Endothelial cell of umbilical vein (primary cell): ENCODE data around the gene BMPR1A. TPM values are rescaled to one million over a fixed set of nuclear protein-coding genes. Genes with fewer than 3 reads are reported as not detected.

Source experiments
- BruUV-seq: library from RNA; stranded (reverse); fragments of 400-500 nt; replicated peaks from 2 replicates; lab custom pipeline; 2021; lab: Mats Ljungman, UMichigan
- CTCF ChIA-PET: fragments of 300-600, 350-600 bp; sonication (Branson Sonifier 250); formaldehyde crosslinking; loops from one replicate; lab custom pipeline; 2021; ENCODE audit warnings: antibody characterized with exemption, inconsistent platforms; lab: Charles Lee
- POLR2A ChIA-PET: fragments of 300-600, 350-600 bp; sonication (Branson Sonifier 250); formaldehyde crosslinking; loops from one replicate; lab custom pipeline; 2021; ENCODE audit warnings: antibody characterized with exemption, inconsistent platforms; lab: Charles Lee
- DNase-seq: peaks from one replicate; pipeline ENCODE4 v3.0.0-alpha.2; 2011; ENCODE audit warnings: low read depth, low spot score
- FAIRE-seq: peaks from 2 replicates; lab custom pipeline; 2011; peaks lifted over from hg19 to GRCh38; lab: Jason Lieb, UNC
- H2AFZ ChIP-seq: 2 replicates; pipeline ENCODE4 v1.6.0; 2012; ENCODE audit warnings: low read depth, low read length, control low read depth, inconsistent platforms
- H3K27ac ChIP-seq: 2 replicates; pipeline ENCODE4 v1.5.1; 2011; ENCODE audit warnings: low read depth, mild to moderate bottlenecking, control low read depth, low read length, moderate library complexity; ENCODE audit not compliant: insufficient read depth
- H3K27me3 ChIP-seq, 2 experiments: 2 replicates each; pipeline versions ENCODE4 v1.6.0 to v1.6.1; 2011; ENCODE audit warnings: low read length in 2 of 2, mixed read lengths in 1 of 2; ENCODE audit not compliant: control insufficient read depth in 2 of 2, insufficient read depth in 2 of 2
- H3K36me3 ChIP-seq, 2 experiments: 2 replicates in 1 of 2; 3 replicates in 1 of 2; pipeline ENCODE4 v1.5.1; 2011; ENCODE audit warnings: low read length in 2 of 2, mild to moderate bottlenecking in 1 of 2, moderate library complexity in 1 of 2; ENCODE audit not compliant: control insufficient read depth in 2 of 2, insufficient read depth in 2 of 2; ENCODE audit errors: extremely low read depth in 1 of 2
- H3K4me1 ChIP-seq: 3 replicates; pipeline ENCODE4 v1.5.1; 2011; ENCODE audit warnings: mild to moderate bottlenecking, low read length; ENCODE audit not compliant: control insufficient read depth, insufficient read depth; ENCODE audit errors: extremely low read depth
- H3K4me2 ChIP-seq: 2 replicates; pipeline ENCODE4 v1.6.1; 2011; ENCODE audit warnings: low read length, control low read depth, mixed read lengths; ENCODE audit not compliant: insufficient read depth
- H3K4me3 ChIP-seq, 3 experiments: fragments of 200-600 bp in 1 of 3; sonication (generic), shearing (Covaris generic) in 1 of 3; replicated peaks in 1 of 3; 2 replicates each; pipeline ENCODE4 v1.5.1; 2011 to 2016; ENCODE audit warnings: control low read depth in 3 of 3, low read length in 3 of 3, mild to moderate bottlenecking in 2 of 3, inconsistent platforms in 1 of 3, low read depth in 1 of 3, moderate library complexity in 1 of 3; ENCODE audit not compliant: insufficient read depth in 1 of 3
- H3K79me2 ChIP-seq: 2 replicates; pipeline ENCODE4 v1.6.0; 2012; ENCODE audit warnings: low read length, inconsistent platforms; ENCODE audit not compliant: control insufficient read depth, insufficient read depth
- H3K9ac ChIP-seq: replicated peaks from 2 replicates; pipeline ENCODE3; 2011; ENCODE audit warnings: low read length, control low read depth; ENCODE audit not compliant: insufficient read depth; ENCODE audit errors: extremely low read depth
- H3K9me1 ChIP-seq: replicated peaks from 3 replicates; pipeline ENCODE4 v1.6.0; 2011; ENCODE audit warnings: mild to moderate bottlenecking, low read length; ENCODE audit not compliant: control insufficient read depth, insufficient read depth; ENCODE audit errors: extremely low read depth
- H3K9me3 ChIP-seq: replicated peaks from 2 replicates; pipeline ENCODE4 v1.5.1; 2012; ENCODE audit warnings: low read length, inconsistent platforms; ENCODE audit not compliant: control insufficient read depth, insufficient read depth
- H4K20me1 ChIP-seq: replicated peaks from 2 replicates; pipeline ENCODE3; 2011; ENCODE audit warnings: mild to moderate bottlenecking, low read length; ENCODE audit not compliant: control insufficient read depth, insufficient read depth; ENCODE audit errors: extremely low read depth
- FOS ChIP-seq: IDR thresholded peaks from 2 replicates; pipeline ENCODE4 v1.6.1; 2011; ENCODE audit warnings: mild to moderate bottlenecking, low read length, moderate library complexity, borderline replicate concordance; ENCODE audit not compliant: insufficient read depth
- GATA2 ChIP-seq: IDR thresholded peaks from 2 replicates; pipeline ENCODE4 v1.7.0; 2011; ENCODE audit warnings: low read depth, mild to moderate bottlenecking, moderate library complexity, mixed read lengths, low read length; ENCODE audit not compliant: insufficient read length, insufficient read depth
- JUN ChIP-seq: IDR thresholded peaks from 2 replicates; pipeline ENCODE4 v1.6.1; 2011; ENCODE audit warnings: borderline replicate concordance, low read depth; ENCODE audit not compliant: insufficient read length, insufficient read depth
- MAX ChIP-seq: IDR thresholded peaks from 2 replicates; pipeline ENCODE4 v1.6.1; 2011; ENCODE audit not compliant: insufficient read depth, insufficient read length
- MYC ChIP-seq: IDR thresholded peaks from one replicate; pipeline ENCODE4 v1.6.1; 2011; ENCODE audit warnings: mild to moderate bottlenecking, low read depth, low read length
- POLR2AphosphoS5 ChIP-seq: IDR thresholded peaks from 2 replicates; pipeline ENCODE4 v1.6.1; 2012; ENCODE audit warnings: low read depth, mild to moderate bottlenecking, control low read depth, low read length, moderate library complexity; ENCODE audit not compliant: insufficient read depth
- dilution Hi-C: fragments of 300-500 bp; cut with MboI; formaldehyde crosslinking; loops from one replicate; pipeline ENCODE4 v1.15.0; 2019; ENCODE audit warnings: low sequenced_read_pairs; ENCODE audit not compliant: extremely low pct_ligation_motif_present
- intact Hi-C: fragments of 100-400 bp; cut with micrococcal nuclease; formaldehyde crosslinking; loops from one replicate; pipeline ENCODE4 v1.10.0; 2022
- polyA plus RNA-seq, 4 experiments: library from polyadenylated mRNA; depleted of rRNA in 3 of 4; stranded (reverse) in 3 of 4; unstranded in 1 of 4; fragments of >200 nt; gene quantifications; 2 replicates each; pipeline versions ENCODE4 v1.2.1 to v1.2.3, GENCODE V29; 2011 to 2012; ENCODE audit warnings: missing spikeins in 1 of 4
- total RNA-seq: library from RNA; stranded (reverse); gene quantifications from 2 replicates; pipeline ENCODE4 v1.2.3, GENCODE V29; 2021

BMPR1A gene
- total and polyA plus RNA-seq, 2 donors (not counting 3 experiments of a cell fraction or from before 2014, with no cell fraction given) = not detected

- TF ChIP-seq MAX (no peak), JUN (no peak), GATA2 (no peak), POLR2AphosphoS5 (no peak), FOS (no peak), MYC (no peak)
- FAIRE-seq (no peak), DNase-seq (peak; percentile 37)
- Histone ChIP-seq H3K36me3 (no peaks in the 10 kb centered on the region), H3K4me3 (peak overlapping the region; percentile 4 to 81 (median 65)), H3K27me3 (no peaks in the 10 kb centered on the region), H3K79me2 (peaks cover 76% of the 10 kb centered on the region), H3K9ac (peak overlapping the region; percentile 54), H3K4me1 (peaks cover 61% of the 10 kb centered on the region), H4K20me1 (no peaks in the 10 kb centered on the region), H3K27ac (peak overlapping the region; percentile 71), H3K9me3 (no peaks in the 10 kb centered on the region), H2AFZ (no peak overlapping the region), H3K4me2 (peak overlapping the region; percentile 70), H3K9me1 (no peaks in the 10 kb centered on the region)
- intact Hi-C loops (loop anchor here (1.0 to 10.0 kb wide), 3 partner anchors 11 to 1930 kb away; partner anchors contain the start of gene STAMBPL1), dilution Hi-C loops (no loop called here)
- ChIA-PET CTCF (interaction anchor here (7.1 to 8.7 kb wide), 2 partner anchors 13 kb away, joined by 110 to 325 read pairs; partner anchors contain the start of gene ADIRF), POLR2A (interaction anchor here (0.6 kb wide), 1 partner anchor 11 kb away, joined by 10 read pairs; no protein-coding TSS in a partner anchor)
- BruUV-seq = TSS peak; percentile 1
Measured at GRCh38 chr10:86954681-86955500, 198.5 kb downstream of the BMPR1A start.
